ENCODE measurements around the gene ZNF488. TPM values are rescaled to one million over a fixed set of nuclear protein-coding genes. Genes with fewer than 3 reads are reported as not detected.
A peak's percentile ranks its signal among the peaks of the same experiment; 100 is the strongest.

Gene ZNF488
- polyA plus RNA-seq, 3 donors from 2014 or later: not detected

GRCh38 chr10:47383261-47384147 lies 589 bp downstream of the ZNF488 start:
- DNase-seq: no peak
- H3K27me3 Mint-ChIP-seq (ENCODE audit: low read depth in 3 of 3): peaks cover 6 to 32% (median 9%) of the 10 kb centered on the region in 3 donors
- H3K27ac Mint-ChIP-seq: peak overlapping the region in 1 of 6 donors; percentile 66
- peak overlapping the region; percentile 85 to 95 (median 86) for H3K4me3 Mint-ChIP-seq
- H3K36me3 Mint-ChIP-seq: no peaks in the 10 kb centered on the region
- peaks cover 8 to 13% of the 10 kb centered on the region in 2 donors for H3K4me1 Mint-ChIP-seq
- peaks cover 0 to 2% (median 0%) of the 10 kb centered on the region in 6 donors for H3K9me3 Mint-ChIP-seq

GRCh38 chr10:47381427-47382379 lies 2.4 kb downstream of the ZNF488 start:
- Mint-ChIP-seq H3K4me3 (no peak overlapping the region), H3K4me1 (peaks cover 8 to 13% of the 10 kb centered on the region in 2 donors), H3K9me3 (peaks cover 0 to 2% (median 0%) of the 10 kb centered on the region in 6 donors), H3K36me3 (no peaks in the 10 kb centered on the region), H3K27me3 (ENCODE audit: low read depth in 3 of 3) (peaks cover 4 to 39% (median 13%) of the 10 kb centered on the region in 3 donors), H3K27ac (no peak overlapping the region)
- DNase-seq: no peak

- Mint-ChIP-seq H3K9me3 (peaks cover 0 to 2% (median 0%) of the 10 kb centered on the region in 6 donors), H3K27me3 (ENCODE audit: low read depth in 3 of 3) (peaks cover 4 to 39% (median 13%) of the 10 kb centered on the region in 3 donors), H3K27ac (no peak overlapping the region), H3K36me3 (no peaks in the 10 kb centered on the region), H3K4me1 (peaks cover 8 to 13% of the 10 kb centered on the region in 2 donors), H3K4me3 (no peak overlapping the region)
- no peak for DNase-seq
Measured at GRCh38 chr10:47381103-47381395, 3.0 kb downstream of the ZNF488 start.

GRCh38 chr10:47380341-47381102 lies 3.6 kb downstream of the ZNF488 start:
- peaks cover 4 to 34% (median 16%) of the 10 kb centered on the region in 3 donors for H3K27me3 Mint-ChIP-seq (ENCODE audit: low read depth in 3 of 3)
- H3K4me3 Mint-ChIP-seq: no peak overlapping the region

GRCh38 chr10:47379901-47380300 lies 4.2 kb downstream of the ZNF488 start:
- Mint-ChIP-seq H3K36me3 (no peaks in the 10 kb centered on the region), H3K4me1 (peaks cover 7 to 11% of the 10 kb centered on the region in 2 donors), H3K27ac (no peak overlapping the region), H3K9me3 (peaks cover 0 to 2% (median 0%) of the 10 kb centered on the region in 6 donors), H3K27me3 (ENCODE audit: low read depth in 3 of 3) (peaks cover 4 to 31% (median 16%) of the 10 kb centered on the region in 3 donors), H3K4me3 (no peak overlapping the region)
- no peak for DNase-seq

More at GRCh38 chr10:47380341-47381102, 3.6 kb downstream of the ZNF488 start:
- Mint-ChIP-seq H3K27ac (no peak overlapping the region), H3K36me3 (no peaks in the 10 kb centered on the region), H3K9me3 (peaks cover 0 to 2% (median 0%) of the 10 kb centered on the region in 6 donors), H3K4me1 (peaks cover 8 to 13% of the 10 kb centered on the region in 2 donors)
- DNase-seq: no peak

- Mint-ChIP-seq H3K4me3 (no peak overlapping the region), H3K27me3 (ENCODE audit: low read depth in 3 of 3) (peaks cover 4 to 28% (median 14%) of the 10 kb centered on the region in 3 donors)
Measured at GRCh38 chr10:47379445-47379785, 4.7 kb downstream of the ZNF488 start.

GRCh38 chr10:47378606-47379444 lies 5.3 kb downstream of the ZNF488 start:
- DNase-seq: no peak
- peaks cover 4 to 28% (median 14%) of the 10 kb centered on the region in 3 donors for H3K27me3 Mint-ChIP-seq (ENCODE audit: low read depth in 3 of 3)
- no peak overlapping the region for H3K4me3 Mint-ChIP-seq
- peaks cover 0 to 2% (median 0%) of the 10 kb centered on the region in 6 donors for H3K9me3 Mint-ChIP-seq
- no peaks in the 10 kb centered on the region for H3K36me3 Mint-ChIP-seq
- H3K27ac Mint-ChIP-seq: no peak overlapping the region
- H3K4me1 Mint-ChIP-seq: peaks cover 2 to 3% of the 10 kb centered on the region in 2 donors

More at GRCh38 chr10:47379445-47379785, 4.7 kb downstream of the ZNF488 start:
- peaks cover 4 to 7% of the 10 kb centered on the region in 2 donors for H3K4me1 Mint-ChIP-seq
- no peak overlapping the region for H3K27ac Mint-ChIP-seq
- H3K36me3 Mint-ChIP-seq: no peaks in the 10 kb centered on the region
- H3K9me3 Mint-ChIP-seq: peaks cover 0 to 2% (median 0%) of the 10 kb centered on the region in 6 donors
- DNase-seq: no peak

- H3K27ac Mint-ChIP-seq: no peak overlapping the region
- peaks cover 0 to 2% (median 0%) of the 10 kb centered on the region in 6 donors for H3K9me3 Mint-ChIP-seq
- peaks cover 6 to 23% (median 14%) of the 10 kb centered on the region in 3 donors for H3K27me3 Mint-ChIP-seq (ENCODE audit: low read depth in 3 of 3)
Measured at GRCh38 chr10:47378183-47378510, 5.9 kb downstream of the ZNF488 start.

GRCh38 chr10:47376522-47377220 lies 7.4 kb downstream of the ZNF488 start:
- H3K9me3 Mint-ChIP-seq: peaks cover 0 to 2% (median 0%) of the 10 kb centered on the region in 6 donors
- DNase-seq: no peak
- H3K27me3 Mint-ChIP-seq (ENCODE audit: low read depth in 3 of 3): peaks cover 8 to 19% (median 14%) of the 10 kb centered on the region in 3 donors
- no peak overlapping the region for H3K4me3 Mint-ChIP-seq
- no peaks in the 10 kb centered on the region for H3K4me1 Mint-ChIP-seq
- no peaks in the 10 kb centered on the region for H3K36me3 Mint-ChIP-seq
- H3K27ac Mint-ChIP-seq: no peak overlapping the region

More at GRCh38 chr10:47378183-47378510, 5.9 kb downstream of the ZNF488 start:
- no peaks in the 10 kb centered on the region for H3K4me1 Mint-ChIP-seq
- no peaks in the 10 kb centered on the region for H3K36me3 Mint-ChIP-seq
- no peak for DNase-seq
- no peak overlapping the region for H3K4me3 Mint-ChIP-seq

- Mint-ChIP-seq H3K27me3 (ENCODE audit: low read depth in 3 of 3) (peaks cover 4 to 10% (median 7%) of the 10 kb centered on the region in 3 donors), H3K4me1 (no peaks in the 10 kb centered on the region), H3K27ac (no peak overlapping the region), H3K36me3 (no peaks in the 10 kb centered on the region), H3K9me3 (no peaks in the 10 kb centered on the region), H3K4me3 (no peak overlapping the region)
- DNase-seq: no peak
Measured at GRCh38 chr10:47374611-47375536, 9.2 kb downstream of the ZNF488 start.

GRCh38 chr10:47372726-47373125 lies 11.4 kb downstream of the ZNF488 start:
- Mint-ChIP-seq H3K4me1 (no peaks in the 10 kb centered on the region), H3K4me3 (no peak overlapping the region), H3K27me3 (ENCODE audit: low read depth in 3 of 3) (peaks cover 3 to 9% (median 4%) of the 10 kb centered on the region in 3 donors), H3K36me3 (no peaks in the 10 kb centered on the region), H3K9me3 (no peaks in the 10 kb centered on the region), H3K27ac (no peak overlapping the region)
- DNase-seq: no peak

All from immature natural killer cell (primary cell).